Lower leg skin (tissue), 3 donors: ENCODE results near the gene PRR5.

Experiments used
- CTCF ChIP-seq, 3 donors: fragments of 450-650 bp; IDR thresholded peaks; one replicate each; pipeline ENCODE4 v1.5.1; 2016; ENCODE audit warnings: antibody characterized with exemption in 3 of 3, mild to moderate bottlenecking in 3 of 3, moderate library complexity in 2 of 3
- POLR2A ChIP-seq, 2 donors: fragments of 450-650 bp; IDR thresholded peaks; one replicate each; pipeline ENCODE4 v1.6.1; 2016 to 2017; ENCODE audit warnings: antibody characterized with exemption in 2 of 2, mild to moderate bottlenecking in 1 of 2, moderate library complexity in 1 of 2

- TF ChIP-seq POLR2A (IDR thresholded peaks at IDR 0.05) = no peak
- TF ChIP-seq CTCF (IDR thresholded peaks at IDR 0.05) = no peak
These were observed 8.2 kb upstream of the PRR5 start for GRCh38 chr22:44693756-44694155.
